HG03066 (cell line): ENCODE measurements around the gene ANKRD17.
"Not testable (repeated sequence)": the region's sequence is repeated elsewhere in the genome, so short reads cannot be mapped to it uniquely, and the experiment has no call there.

ENCODE experiments used
- ATAC-seq: cut with Tn5 transposase; IDR thresholded peaks from one replicate; pipeline ENCODE4 v1.9.1; 2021; ENCODE audit warnings: low read depth; ENCODE audit not compliant: unreplicated experiment

ANKRD17 gene

DNA sequence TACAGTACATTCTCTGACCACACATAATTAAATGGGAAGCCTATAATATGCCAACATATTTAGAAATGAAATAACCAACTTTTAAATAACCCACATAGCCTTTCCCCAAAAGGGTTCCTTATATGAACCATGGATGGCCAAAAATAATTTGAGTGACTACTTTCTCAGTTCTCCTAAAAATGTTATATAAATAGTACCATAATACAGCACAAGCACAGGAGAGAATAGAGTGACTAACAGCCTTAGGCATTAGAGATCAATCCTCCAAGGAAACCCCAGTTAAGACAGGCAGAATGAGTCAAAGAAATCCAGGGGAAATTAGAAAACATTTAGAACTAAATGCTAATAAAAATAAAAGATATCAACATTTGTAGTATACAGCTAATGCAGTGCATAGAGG is 50.2 kb downstream of the ANKRD17 start:
- ATAC-seq: no peak

DNA sequence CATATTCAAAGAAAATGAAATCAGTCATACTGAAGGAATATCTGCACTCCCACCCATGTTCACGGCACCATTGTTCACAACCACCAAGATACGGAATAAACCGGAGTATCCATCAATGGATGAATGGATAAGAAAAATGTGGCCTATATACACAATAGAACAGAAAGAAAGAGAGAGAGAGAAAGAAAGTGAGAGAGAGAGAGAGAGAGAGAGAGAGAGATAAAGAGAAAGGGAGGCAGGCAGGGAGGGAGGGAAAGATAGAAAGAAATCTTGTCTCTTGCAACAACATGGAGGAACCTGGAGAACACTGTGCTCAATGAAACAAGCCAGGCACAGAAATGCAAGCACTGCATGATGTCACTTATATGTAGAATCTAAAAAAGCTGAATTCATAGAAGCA is 52.4 kb downstream of the ANKRD17 start:
- no peak for ATAC-seq

DNA sequence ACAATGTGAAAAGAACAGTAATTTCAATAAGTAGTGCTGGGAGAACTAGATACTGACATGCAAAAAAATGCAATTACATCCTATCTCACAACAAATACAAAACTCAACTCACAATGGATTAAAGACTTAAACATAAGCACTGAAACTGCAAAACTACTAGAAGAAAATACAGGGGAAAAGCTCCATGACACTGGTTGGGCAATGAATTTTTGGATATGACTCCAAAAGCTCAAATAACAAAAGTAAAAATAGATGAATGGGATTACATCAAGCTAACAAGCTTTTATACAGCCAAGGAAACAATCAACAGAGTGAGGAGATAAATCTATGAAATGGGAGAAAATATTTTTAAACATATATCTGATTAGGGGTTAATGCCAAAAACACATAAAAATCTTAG is 53.1 kb downstream of the ANKRD17 start:
- ATAC-seq: no peak

DNA sequence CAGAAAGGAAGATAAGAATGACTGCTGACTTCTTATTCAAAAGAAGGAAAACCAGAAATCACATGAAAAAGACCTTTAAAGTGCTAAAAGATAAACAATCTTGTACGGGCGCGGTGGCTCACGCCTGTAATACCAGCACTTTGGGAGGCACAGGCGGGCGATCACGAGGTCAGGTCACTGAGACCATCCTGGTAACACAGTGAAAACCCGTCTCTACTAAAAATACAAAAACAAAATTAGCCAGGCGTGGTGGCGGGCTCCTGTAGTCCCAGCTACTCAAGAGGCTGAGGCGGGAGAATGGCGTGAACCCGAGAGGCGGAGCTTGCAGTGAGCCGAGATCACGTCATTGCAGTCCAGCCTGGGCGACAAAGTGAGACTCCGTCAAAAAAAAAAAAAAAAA is 54.6 kb downstream of the ANKRD17 start:
- ATAC-seq: not testable (repeated sequence)

DNA sequence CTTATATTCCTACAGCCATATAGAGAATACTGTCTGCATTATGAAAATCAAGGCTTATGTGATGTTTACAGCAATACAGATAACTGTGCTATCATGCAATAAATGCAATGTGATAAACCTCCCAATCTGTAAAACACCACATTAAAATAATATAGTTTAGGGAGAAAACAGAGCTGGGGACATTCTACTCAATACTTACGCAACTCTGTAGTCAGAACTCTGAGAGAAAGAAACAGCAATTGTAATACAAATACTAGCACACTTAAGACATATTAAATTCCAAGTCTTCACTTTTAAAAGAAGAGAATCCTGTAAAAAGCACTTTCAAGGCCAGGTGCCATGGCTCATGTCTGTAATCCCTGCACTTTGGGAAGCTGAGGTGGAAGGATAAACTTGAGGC is 61.4 kb downstream of the ANKRD17 start:
- ATAC-seq: no peak

DNA sequence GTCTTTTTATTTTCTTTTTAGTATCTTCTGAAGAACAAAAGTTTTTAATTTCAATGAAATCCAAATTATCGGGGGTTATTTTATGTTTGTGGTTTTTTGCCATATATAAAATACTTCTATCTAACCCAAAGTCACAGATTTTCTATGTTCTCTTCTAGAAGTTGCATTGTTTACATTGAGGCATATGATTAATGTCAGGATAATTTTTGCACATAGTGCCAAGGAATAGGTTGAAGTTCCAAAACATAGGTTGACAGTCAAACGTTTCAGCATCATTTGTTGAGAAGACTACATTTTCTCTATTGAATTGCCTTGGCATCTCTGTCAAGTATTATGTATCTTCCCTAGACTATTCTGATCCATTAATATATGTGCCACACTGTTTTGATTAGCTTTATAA is 64.5 kb downstream of the ANKRD17 start:
- ATAC-seq: no peak

DNA sequence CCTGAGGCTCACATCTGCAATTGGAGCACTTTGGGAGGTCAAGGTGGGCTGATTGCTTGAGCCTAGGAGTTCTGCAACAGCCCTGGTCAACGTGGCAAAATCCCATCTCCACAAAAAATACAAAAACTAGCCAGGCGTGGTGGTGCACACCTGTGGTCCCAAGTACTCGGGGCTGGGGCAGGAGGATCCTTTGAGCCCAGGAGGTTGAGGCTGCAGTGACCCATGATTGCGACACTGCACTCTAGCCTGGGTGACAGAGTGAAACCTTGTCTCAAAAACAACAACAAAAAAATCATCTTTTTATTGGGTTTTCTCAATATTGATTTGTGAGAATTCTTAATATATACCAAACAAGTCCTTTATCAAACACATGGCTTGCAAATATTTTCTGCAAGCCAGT is 64.9 kb downstream of the ANKRD17 start:
- peak; percentile 14 for ATAC-seq

DNA sequence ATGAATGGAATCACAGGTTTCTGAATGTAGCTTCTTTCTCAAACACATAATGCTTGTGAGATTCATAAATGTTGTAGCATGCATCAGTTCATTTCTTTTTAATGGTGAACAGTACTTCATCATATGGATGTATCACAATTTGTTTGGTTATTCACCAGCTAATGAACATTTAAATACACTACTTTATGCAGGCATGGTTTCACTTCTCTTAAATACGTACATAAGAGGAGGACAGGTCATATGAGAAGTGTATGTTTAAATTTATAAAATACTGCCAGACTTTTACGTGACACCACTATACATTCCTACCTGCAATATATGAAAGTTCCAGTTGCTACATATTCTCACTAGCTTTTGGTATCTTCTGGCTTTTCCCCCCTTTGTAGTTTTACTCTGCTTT is 65.4 kb downstream of the ANKRD17 start:
- peak; percentile 77 for ATAC-seq

DNA sequence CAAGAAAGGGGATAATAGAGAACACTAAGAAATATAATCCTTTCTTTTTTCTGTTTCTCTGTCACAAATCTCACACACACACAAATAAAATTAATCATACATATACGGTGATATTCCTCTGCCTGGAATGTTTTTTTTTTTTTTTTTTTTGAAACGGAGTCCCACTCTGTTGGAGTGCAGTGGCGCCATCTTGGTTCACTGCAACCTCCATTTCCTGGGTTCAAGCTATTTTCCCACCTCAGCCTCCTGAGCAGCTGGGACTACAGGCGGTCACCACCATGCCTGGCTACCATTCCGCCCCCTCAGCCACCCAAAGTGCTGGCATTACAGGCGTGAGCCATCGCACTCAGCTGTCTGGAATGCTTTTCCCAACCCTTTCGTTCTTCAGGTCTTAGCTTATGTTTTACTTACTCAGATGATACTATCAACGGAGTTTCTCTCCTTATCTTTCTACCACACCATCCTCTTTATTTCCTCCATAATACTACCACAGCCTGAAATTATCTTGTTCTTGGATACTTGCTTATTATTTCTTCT is 69.3 kb downstream of the ANKRD17 start:
- no peak for ATAC-seq

DNA sequence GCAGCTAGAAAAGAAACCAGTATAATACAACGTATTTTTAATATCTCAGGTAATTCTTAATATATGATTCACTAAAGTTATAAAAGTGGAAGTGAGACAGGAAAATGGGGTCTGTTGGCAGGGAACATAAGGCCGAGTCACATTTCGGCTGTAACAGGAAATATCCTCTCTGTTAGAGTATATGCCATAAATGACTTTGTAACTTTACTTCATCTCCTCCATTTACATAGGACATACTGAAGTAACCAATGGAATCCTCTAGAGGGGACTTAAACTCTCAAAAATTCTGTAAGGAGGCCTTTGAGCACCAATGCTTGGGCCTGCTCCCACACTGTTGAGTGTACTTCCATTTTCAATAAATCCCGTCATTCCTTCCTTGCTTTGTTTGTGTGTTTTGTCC is 71.3 kb downstream of the ANKRD17 start:
- ATAC-seq: peak; percentile 67

DNA sequence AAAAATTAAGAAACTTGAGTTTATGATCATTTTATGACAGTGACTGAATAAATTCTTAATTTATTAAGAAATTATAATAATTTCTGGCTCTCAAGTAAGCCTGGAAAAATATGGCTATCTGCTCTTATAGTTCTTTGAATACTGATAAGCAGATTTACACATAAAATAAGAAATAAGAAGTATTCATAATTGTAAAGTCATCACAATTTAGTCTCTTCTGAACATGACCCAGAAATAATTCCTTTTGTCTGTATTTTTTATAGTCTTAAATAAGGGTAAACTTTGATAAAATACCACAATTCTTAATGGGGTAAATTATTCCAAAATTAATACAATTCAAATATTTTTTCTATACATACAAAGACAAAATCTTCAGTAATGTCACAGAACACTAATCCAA is 72.7 kb downstream of the ANKRD17 start:
- ATAC-seq: no peak

DNA sequence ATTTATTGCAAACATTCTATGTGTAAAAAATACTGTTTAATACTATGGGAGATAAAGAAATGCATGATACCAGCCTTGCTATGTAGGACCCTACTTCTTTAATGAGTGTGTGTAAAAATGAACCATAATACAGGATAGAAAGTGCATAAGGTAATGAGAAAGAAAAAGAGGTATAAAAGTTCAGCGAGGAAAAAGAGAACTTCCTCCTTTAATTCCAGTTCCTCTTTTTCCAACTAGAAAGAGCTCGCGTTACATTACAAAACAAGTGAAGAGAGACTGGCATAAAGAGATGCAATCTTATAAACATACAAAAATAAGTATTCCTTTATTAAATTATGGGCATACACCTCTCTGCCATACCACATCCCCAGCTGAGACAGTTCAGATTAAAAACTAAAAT is 77.4 kb downstream of the ANKRD17 start:
- ATAC-seq: no peak

DNA sequence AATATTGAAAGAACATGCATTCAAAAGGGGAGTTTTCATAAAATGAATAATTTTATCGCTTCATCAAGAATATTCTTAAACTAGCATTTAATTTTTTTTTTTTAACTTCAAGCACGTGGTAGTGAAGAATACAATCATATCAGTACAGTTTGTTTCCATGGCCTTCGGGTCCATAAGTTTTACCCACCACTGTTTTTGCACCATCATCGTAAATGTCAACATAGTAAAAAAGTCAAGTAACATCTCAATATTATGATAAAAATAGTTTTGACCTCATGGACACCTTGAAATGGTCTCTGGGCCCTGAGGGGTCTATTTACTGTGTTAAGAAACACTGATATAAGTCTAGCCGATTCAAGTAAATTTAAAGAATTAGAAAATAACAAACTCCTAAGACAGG is 80.2 kb downstream of the ANKRD17 start:
- ATAC-seq: no peak

DNA sequence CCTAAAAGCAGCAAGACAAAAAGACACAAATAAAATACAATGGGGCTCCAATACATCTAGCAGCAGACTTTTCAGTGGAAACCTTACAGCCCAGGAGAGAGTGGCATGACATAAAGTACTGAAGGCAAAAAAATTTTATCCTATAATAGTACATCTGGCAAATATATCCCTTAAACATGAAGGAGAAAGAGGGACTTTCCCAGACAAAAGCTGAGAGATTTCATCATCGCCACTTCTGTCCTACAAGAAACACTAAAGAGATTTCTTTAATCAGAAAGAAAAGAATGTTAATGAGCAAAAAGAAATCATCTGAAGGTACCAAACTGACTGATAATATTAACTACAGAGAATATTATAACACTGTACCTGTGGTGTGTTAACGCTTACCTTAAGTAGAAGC is 86.4 kb downstream of the ANKRD17 start:
- ATAC-seq: no peak

DNA sequence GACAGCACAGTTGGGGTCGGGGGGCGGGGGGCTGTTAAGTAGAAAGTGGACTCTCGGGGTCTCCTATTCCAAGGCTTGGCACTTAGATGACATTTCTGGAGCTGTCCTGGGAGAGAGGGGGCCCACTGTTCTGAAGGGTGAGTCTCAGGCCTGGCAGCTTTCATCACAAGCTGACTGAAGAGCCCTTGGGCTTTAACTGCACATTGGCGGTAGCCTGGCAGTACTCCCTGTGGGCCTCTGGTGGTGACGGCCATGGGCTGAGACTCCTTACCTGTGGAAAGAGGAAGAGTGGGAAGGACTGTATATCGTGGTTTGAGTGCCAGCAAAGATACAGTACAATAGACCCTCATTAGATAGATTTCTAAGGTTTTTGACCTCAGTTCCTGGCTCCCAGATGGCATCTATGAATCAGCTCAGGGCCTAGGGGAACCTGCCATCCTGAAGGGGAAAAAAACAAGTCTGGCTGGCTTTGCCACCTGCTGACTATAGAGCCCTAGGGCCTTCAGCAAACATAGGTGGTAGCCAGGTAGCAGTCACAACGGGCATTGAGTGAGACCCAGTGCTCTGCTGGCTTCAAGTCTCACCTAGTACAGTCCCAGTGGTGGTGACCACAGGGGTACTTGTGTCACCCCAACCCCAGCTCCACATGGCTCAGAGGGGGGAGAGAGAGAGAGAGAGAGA is 87.9 kb downstream of the ANKRD17 start:
- ATAC-seq: no peak

DNA sequence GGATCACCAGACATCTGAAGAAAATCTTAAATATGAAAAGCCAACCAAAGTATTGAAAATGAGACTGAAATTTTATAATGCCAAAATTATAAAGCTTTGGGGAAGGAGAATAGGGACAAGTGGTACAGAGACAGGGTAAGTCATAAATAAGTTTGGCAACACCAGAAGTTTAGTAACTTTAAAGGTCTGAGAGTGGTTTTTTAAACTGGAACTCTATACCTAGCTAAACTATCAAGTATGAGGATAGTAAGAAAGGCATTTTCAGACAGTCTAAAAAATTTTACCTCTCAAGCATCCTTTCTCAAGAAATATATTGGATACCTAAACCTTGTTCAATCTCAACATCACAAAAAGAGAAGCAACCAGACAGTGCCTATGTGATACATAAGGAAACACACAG is 92.4 kb downstream of the ANKRD17 start:
- ATAC-seq: no peak

DNA sequence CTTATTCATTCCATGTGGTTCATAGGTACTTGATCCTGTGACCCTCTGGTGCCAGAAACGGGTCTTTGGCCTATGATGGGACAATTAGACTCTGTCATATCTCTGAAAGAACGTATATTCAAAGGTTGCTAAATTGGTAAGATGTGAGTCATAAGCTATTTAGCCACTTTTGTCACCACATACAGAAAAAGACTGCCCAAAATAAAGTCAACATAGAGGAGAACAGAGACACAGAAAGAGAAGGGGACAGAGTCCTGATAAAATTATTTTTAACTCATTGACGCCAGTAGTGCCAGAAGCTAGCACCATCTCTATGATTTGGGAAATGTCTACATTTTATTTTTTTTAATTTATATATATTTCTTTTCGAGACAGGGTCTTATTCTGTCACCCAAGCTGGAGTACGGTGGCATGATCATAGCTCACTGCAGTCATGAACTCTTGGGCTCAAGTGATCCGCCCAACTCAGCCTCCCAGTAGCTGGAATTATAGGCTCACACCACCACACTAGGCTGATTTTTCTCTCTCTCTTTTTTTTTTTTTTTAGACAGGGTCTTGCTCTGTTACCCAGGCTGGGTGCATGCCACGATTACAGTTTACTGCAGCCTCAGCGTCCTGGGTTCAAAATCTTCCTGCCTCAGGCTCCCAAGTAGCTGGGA is 96.9 kb downstream of the ANKRD17 start:
- ATAC-seq: no peak

DNA sequence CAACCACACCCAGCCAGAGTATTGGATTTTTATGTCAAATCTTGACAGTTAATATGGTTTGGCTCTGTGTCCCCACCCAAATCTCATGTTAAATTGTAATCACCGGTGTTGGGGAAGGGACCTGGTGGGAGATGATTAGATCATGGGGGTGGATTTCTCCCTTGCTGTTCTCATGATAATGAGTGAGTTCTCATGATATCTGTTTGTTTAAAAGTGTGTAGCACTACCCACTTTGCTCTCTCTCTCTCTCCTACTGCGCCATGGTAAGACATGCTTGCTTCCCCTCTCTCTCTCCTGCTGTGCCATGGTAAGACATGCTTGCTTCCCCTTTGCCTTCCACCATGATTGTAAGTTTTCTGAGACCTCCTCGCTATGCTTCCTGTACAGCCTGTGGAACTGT is 102.2 kb downstream of the ANKRD17 start:
- ATAC-seq: no peak

DNA sequence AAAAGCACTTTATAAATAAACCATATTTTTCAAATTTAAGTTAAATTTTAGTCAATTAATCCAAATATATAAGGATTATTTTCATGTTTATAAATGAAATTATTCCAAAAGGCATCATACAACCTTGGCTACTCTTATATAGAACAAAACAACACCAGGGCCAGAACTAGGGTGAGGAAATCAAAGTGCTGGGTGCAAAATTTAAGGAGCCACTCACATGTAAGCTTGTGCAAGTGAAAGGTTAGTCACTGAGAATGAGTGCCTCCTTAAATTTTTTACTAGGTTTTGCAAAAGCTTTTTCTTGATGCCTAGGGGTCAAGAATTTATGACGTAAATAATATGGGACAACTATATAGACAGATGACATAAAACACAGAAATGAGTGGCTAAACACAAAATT is 105.7 kb downstream of the ANKRD17 start:
- ATAC-seq: no peak

DNA sequence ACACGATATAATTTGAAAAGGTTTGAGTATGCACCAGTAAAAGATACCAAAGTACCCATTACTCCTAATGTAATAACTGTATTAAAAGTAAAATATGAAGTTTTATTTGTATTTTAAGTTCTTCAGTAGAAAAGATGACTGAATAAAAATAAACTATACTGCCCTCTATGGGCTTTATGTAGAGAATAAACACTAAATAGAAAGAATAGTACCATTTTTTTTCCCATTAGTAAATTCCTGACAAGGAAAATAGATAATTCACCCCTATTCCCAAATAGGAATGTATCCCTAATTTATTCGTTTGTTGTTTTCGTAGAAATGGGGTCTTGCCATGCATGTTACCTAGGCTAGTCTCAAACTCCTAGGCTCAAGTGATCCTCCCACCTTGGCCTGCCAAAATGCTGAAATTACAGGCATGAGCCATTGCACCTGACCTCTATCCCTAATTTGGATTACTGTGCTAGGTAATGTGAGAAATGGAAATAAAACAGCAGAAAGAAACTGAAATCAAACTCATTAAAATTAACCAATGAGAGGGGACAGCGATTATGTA is 115.5 kb downstream of the ANKRD17 start:
- ATAC-seq: no peak

DNA sequence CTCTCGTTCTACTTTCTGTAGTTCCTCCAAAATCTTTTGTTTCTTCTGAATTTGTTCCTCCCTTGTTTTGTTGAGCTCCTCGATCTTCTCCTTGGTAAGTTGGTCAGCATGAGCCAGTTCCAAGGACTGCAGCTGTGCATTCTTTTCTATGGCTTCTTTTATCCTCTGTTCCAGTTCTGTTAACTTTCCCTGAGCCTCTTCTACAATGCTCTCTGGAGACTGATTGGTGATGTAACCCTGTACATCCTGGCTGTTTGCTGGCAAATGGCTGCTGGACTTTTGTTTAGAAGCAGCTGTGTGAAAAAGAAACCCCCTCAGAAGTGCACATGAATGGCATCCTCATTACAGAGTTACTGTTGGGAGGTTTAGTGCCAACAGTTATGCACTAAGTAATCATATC is 118.6 kb downstream of the ANKRD17 start:
- ATAC-seq: no peak

DNA sequence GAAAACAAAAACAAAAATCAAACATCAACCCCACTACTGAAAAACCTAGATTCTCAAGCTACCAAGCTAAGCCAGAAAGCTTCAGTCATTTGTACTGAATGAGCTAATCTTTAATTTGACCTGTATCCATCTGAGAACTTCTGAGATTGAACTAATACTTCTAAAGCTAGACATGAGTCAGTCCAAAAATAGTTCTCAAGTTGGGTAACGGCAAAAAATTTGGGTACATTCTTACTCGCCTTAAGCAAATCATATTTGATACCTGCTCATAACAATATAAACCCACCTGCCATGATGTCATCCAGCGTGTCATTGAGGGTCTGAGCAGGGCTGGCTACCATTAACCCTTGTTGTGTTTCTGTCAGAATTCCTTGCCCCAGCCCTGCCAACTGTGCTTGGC is 119.4 kb downstream of the ANKRD17 start:
- ATAC-seq: no peak
